Heart left ventricle (tissue), 16 donors: ENCODE results near the gene CC2D1A. TPM values are rescaled to one million over a fixed set of nuclear protein-coding genes. Genes with fewer than 3 reads are reported as not detected.

Experiments
- ATAC-seq, 4 donors: fragments of 200-7000 bp; cut with Tn5 transposase; one replicate each; pipeline ENCODE4 v1.9.1; 2020 to 2022; ENCODE audit warnings: moderate library complexity in 4 of 4, mild to moderate bottlenecking in 3 of 4, moderate number of reproducible peaks in 1 of 4
- DNase-seq, 5 donors: peaks; one replicate each; pipeline ENCODE4 v3.0.0-alpha.2; 2020
- H3K27ac ChIP-seq, 12 donors: fragments of 200-600 bp; sonication (generic) in 4 of 12; one replicate each; pipeline versions ENCODE4 v1.5.0 to v1.8.0; 2016 to 2022; ENCODE audit warnings: mild to moderate bottlenecking in 2 of 12
- H3K27me3 ChIP-seq, 9 donors: fragments of 200-600 bp; sonication (generic) in 2 of 9; one replicate each; pipeline versions ENCODE4 v1.5.1 to v1.8.0; 2016 to 2022; ENCODE audit warnings: mild to moderate bottlenecking in 3 of 9
- H3K36me3 ChIP-seq, 9 donors: fragments of 200-600 bp; sonication (generic) in 2 of 9; one replicate each; pipeline versions ENCODE4 v1.5.0 to v1.8.0; 2018 to 2022; ENCODE audit warnings: mild to moderate bottlenecking in 2 of 9
- H3K4me1 ChIP-seq, 12 donors: fragments of 200-600 bp; sonication (generic) in 4 of 12; one replicate each; pipeline versions ENCODE4 v1.5.0 to v1.8.0; 2016 to 2022; ENCODE audit warnings: mild to moderate bottlenecking in 3 of 12
- H3K4me3 ChIP-seq, 12 donors: fragments of 200-600 bp; sonication (generic) in 4 of 12; one replicate each; pipeline versions ENCODE4 v1.5.0 to v1.8.0; 2017 to 2022; ENCODE audit warnings: mild to moderate bottlenecking in 9 of 12, moderate library complexity in 4 of 12
- H3K9me3 ChIP-seq, 12 donors: fragments of 200-600 bp; sonication (generic) in 4 of 12; one replicate each; pipeline versions ENCODE4 v1.5.0 to v1.8.0; 2016 to 2022; ENCODE audit warnings: mild to moderate bottlenecking in 1 of 12
- CTCF ChIP-seq, 12 donors: fragments of 200-600 bp; sonication (generic) in 4 of 12; IDR thresholded peaks; one replicate each; pipeline versions ENCODE4 v1.5.0 to v1.8.0; 2018 to 2022; ENCODE audit warnings: antibody characterized with exemption in 12 of 12, mild to moderate bottlenecking in 5 of 12
- POLR2A ChIP-seq, 2 donors: fragments of 450-650 bp; IDR thresholded peaks; one replicate each; pipeline ENCODE4 v1.6.1; 2017; ENCODE audit warnings: antibody characterized with exemption in 2 of 2, mild to moderate bottlenecking in 2 of 2, moderate library complexity in 2 of 2
- WGBS, 4 donors: extraction: QIAGEN DNeasy Blood & Tissue Kit in 2 of 4; methylation state at CpG; one replicate each; pipeline versions ENCODE4 v1.1.5 to v1.1.7; 2013 to 2018; 5-methylcytosine and 5-hydroxymethylcytosine counted together
- intact Hi-C, 10 donors: fragments of 100-400 bp; cut with DNase I; formaldehyde crosslinking; loops; one replicate each; pipeline versions ENCODE4 v1.11.1 to v1.14.2; 2022
- polyA plus RNA-seq, 2 donors: library from polyadenylated mRNA; stranded (reverse); fragments of 200-250 nt; gene quantifications; one replicate each; pipeline ENCODE4 v1.2.3, GENCODE V29; 2013
- total RNA-seq, 9 donors: library from RNA; depleted of rRNA in 2 of 9; stranded (reverse); fragments of >200 nt in 2 of 9; fragmentation: NEBNext Ultra II Directional in 3 of 9; extraction: Animal tissue kit (Norgen Biotek cat#: 25700) in 3 of 9; gene quantifications; one replicate each; pipeline versions ENCODE4 v1.1.0 to v1.2.4, GENCODE V29; 2016 to 2023
- donor health status: ischemic (EF 13 %, LVEDD 7.1; RV severe dilation, severe dysfunction).
- donor health status: healthy with polysubstance abuse.
- donor health status: DM: no; HTN: yes; CAD: no.
- donor health status: DM: no; HTN: no; CAD: no.
- donor health status: ischemic (EF 25% LVEDD 6.9; RV normal size, moderate dysfunction).
- donor health status: ischemic (EF 25% LVEDD 5.7; RV mildly dilated, moderate dysfunction).
- donor health status: healthy.
- donor health status: DM: yes; HTN: yes; CAD: no.
- donor health status: ischemic (EF 35%, LVEDD 5.7; RV mildly dilated, moderate dysfunction).
- donor health status: nonischemic (EF 11% LVEDD 7.7; RV severe dilation, severe dysfunction).
- donor health status: DM: yes; HTN: yes; CAD: no.
- donor health status: PGD.
- donor health status: ischemic (EF 29% LVEDD 5.4; RV normal size, mild dysfunction).
- donor health status: nonischemic (EF 23%, LVEDD 6.1; RV moderate dilation, normal function).

The CC2D1A gene
- total and polyA plus RNA-seq, 11 donors = 14.4 to 36.3 (median 19.5) TPM

- TF ChIP-seq POLR2A (IDR thresholded peaks at IDR 0.05) (no peak), CTCF (IDR thresholded peaks at IDR 0.05) (no peak)
- H3K36me3 ChIP-seq = peaks cover 0 to 11% (median 6%) of the 10 kb centered on the region in 9 donors
- peaks cover 0 to 4% (median 0%) of the 10 kb centered on the region in 12 donors for H3K4me1 ChIP-seq
- H3K27me3 ChIP-seq = peaks cover 0 to 27% (median 9%) of the 10 kb centered on the region in 9 donors
- ATAC-seq (no peak), DNase-seq (no peak)
- no peaks in the 10 kb centered on the region for H3K9me3 ChIP-seq
- no peak overlapping the region for H3K4me3 ChIP-seq
- 92 to 100% (median 95%) methylated on average over 2 of the region's 2 CpGs for WGBS, 4 donors
- no peak overlapping the region for H3K27ac ChIP-seq
- intact Hi-C loops = no loop called here
Observed at GRCh38 chr19:13934785-13935109, 28.7 kb downstream of the CC2D1A start.

GRCh38 chr19:13935765-13936510 lies 29.9 kb downstream of the CC2D1A start:
- DNase-seq = no peak
- peaks cover 0 to 4% (median 0%) of the 10 kb centered on the region in 12 donors for H3K4me1 ChIP-seq
- H3K27ac ChIP-seq = no peak overlapping the region
- no peak for ATAC-seq
- no peaks in the 10 kb centered on the region for H3K9me3 ChIP-seq
- no peak overlapping the region for H3K4me3 ChIP-seq
- H3K27me3 ChIP-seq = peaks cover 0 to 27% (median 9%) of the 10 kb centered on the region in 9 donors
- intact Hi-C loops = no loop called here
- 50 to 77% (median 70%) methylated on average over 6 to 22 of the region's 22 CpGs for WGBS, 4 donors
- peaks cover 0 to 6% (median 0%) of the 10 kb centered on the region in 9 donors for H3K36me3 ChIP-seq
- TF ChIP-seq POLR2A (IDR thresholded peaks at IDR 0.05) (no peak), CTCF (IDR thresholded peaks at IDR 0.05) (no peak)

- ATAC-seq = peak in 1 of 4 donors; percentile 28
- no peak overlapping the region for H3K27ac ChIP-seq
Observed at GRCh38 chr19:13937479-13938300, 31.7 kb downstream of the CC2D1A start.

More at GRCh38 chr19:13937479-13938300, 31.7 kb downstream of the CC2D1A start:
- no peak for DNase-seq
- no peak for TF ChIP-seq POLR2A (IDR thresholded peaks at IDR 0.05)
- TF ChIP-seq CTCF (IDR thresholded peaks at IDR 0.05) = no peak
- H3K9me3 ChIP-seq = no peaks in the 10 kb centered on the region
- peaks cover 0 to 27% (median 9%) of the 10 kb centered on the region in 9 donors for H3K27me3 ChIP-seq
- intact Hi-C loops = no loop called here
- 11 to 23% (median 15%) methylated on average over 10 to 29 of the region's 29 CpGs for WGBS, 4 donors
- no peaks in the 10 kb centered on the region for H3K36me3 ChIP-seq
- H3K4me1 ChIP-seq = peaks cover 0 to 4% (median 0%) of the 10 kb centered on the region in 12 donors
- H3K4me3 ChIP-seq = peak overlapping the region in 7 of 12 donors; percentile 10 to 54 (median 36)
